Measurements from ENCODE around the gene GNAO1. TPM values are rescaled to one million over a fixed set of nuclear protein-coding genes. Genes with fewer than 3 reads are reported as not detected.

The GNAO1 gene
- total RNA-seq, 4 donors from 2014 or later, result 2.7 to 12.9 (median 6.1) TPM

DNA sequence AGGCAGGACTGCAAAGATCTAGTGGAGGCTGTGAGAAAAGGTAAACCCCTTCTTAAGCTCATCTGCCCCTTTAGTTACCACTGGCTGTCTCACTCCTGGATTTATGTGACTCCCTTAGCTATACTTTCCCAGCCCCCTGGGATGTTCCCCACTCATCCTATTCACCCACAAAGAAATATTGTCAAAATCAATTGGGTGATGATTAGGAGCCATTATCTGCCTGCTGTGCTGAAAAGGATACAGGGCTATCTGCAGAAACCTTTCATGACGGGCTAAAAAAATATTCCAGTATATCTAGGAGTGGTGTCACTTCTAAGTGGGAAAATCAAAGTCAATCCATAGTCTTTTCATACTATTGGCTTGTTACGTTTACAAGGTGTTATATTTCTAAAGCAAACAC lies 8.0 kb upstream of the GNAO1 start:
- H3K27me3 ChIP-seq, result no peaks in the 10 kb centered on the region
- 86 to 88% methylated on average over 2 of the region's 2 CpGs for WGBS, 2 donors

DNA sequence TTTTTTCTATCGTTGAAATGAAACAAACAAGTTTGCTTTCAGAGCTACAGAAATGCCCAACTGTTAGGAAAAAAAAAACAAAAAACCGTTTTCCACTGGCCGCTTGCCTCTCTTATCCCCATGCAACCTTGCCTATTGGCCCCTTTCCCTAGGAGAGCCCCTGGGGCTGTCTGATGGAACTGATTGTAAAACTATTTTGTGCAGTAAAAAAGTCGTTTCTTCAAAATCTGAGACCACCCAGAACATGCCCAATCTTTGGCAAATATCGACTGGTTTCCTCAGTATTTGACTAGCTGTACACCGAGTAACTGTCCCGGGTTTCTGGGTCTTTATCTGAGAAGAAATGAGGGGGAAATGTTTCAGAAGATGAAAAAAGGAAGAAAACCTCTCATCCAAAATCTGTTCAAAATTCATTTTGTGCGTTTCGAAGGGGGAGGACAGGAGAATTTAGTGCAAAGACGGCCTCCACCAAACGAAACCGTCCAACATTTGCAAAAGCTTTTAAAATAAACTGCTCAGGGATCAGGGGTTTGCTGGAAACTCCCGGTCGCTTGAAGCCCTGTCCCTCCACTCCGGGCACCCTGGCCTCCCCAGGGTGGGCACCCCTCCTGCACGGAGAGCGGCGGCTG lies 1.1 kb upstream of the GNAO1 start:
- H3K4me3 ChIP-seq, result peak overlapping the region; percentile 60 to 78 (median 73)
- H3K36me3 ChIP-seq, result no peaks in the 10 kb centered on the region
- DNase-seq (ENCODE audit: low spot score in 2 of 2), result no peak
- H3K9me3 ChIP-seq, result no peaks in the 10 kb centered on the region
- H3K4me1 ChIP-seq, result peaks cover 0 to 54% (median 25%) of the 10 kb centered on the region in 4 donors
- 4 to 7% methylated on average over 18 of the region's 18 CpGs for WGBS, 2 donors
- TF ChIP-seq CTCF (IDR thresholded peaks at IDR 0.05) (no peak), EP300 (IDR thresholded peaks at IDR 0.05) (no peak), POLR2A (IDR thresholded peaks at IDR 0.05) (no peak)
- peaks cover 0 to 17% of the 10 kb centered on the region in 2 donors for H3K27me3 ChIP-seq
- H3K27ac ChIP-seq, result peak overlapping the region; percentile 81 to 96 (median 90)

More for the DNA sequence above, 8.0 kb upstream of the GNAO1 start:
- no peak overlapping the region for H3K27ac ChIP-seq
- H3K9me3 ChIP-seq, result peaks cover 0 to 23% (median 0%) of the 10 kb centered on the region in 4 donors
- no peak for TF ChIP-seq EP300 (IDR thresholded peaks at IDR 0.05)
- TF ChIP-seq POLR2A (IDR thresholded peaks at IDR 0.05), result no peak
- TF ChIP-seq CTCF (IDR thresholded peaks at IDR 0.05), result no peak
- DNase-seq (ENCODE audit: low spot score in 2 of 2), result no peak
- no peaks in the 10 kb centered on the region for H3K36me3 ChIP-seq
- no peaks in the 10 kb centered on the region for H3K4me1 ChIP-seq
- H3K4me3 ChIP-seq, result no peak overlapping the region

DNA sequence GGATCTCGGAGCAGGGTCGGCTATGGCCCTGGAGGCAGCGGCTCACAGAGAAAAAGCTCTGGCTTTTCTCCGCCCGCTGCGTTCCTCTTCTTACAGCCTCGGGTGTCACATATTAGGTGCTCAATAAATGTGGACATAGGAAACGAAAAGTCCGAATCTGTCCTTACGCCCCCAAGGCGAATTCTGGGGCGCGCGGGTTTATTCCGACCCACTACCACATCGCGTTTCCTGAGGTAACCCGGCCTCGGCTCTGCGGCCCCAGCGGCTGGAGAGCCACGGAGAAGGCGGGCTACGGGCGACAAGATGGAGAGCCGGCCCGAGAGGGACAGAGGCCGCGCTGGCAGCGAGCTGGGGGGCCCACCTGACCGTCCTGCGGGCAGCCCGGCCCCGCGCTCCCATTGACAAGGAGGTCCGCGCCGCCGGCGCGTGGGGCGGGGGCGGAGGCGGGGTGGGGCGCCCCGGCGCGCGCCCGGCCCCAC lies 573 bp upstream of the GNAO1 start:
- peak in 1 of 2 donors; percentile 16 for TF ChIP-seq EP300 (IDR thresholded peaks at IDR 0.05)
- no peak for TF ChIP-seq POLR2A (IDR thresholded peaks at IDR 0.05)
- no peak for TF ChIP-seq CTCF (IDR thresholded peaks at IDR 0.05)
- WGBS, 2 donors, result 1 to 3% methylated on average over 10 to 36 of the region's 50 CpGs
- H3K36me3 ChIP-seq, result no peaks in the 10 kb centered on the region
- no peak for DNase-seq (ENCODE audit: low spot score in 2 of 2)
- peak overlapping the region; percentile 60 to 78 (median 73) for H3K4me3 ChIP-seq
- peaks cover 0 to 17% of the 10 kb centered on the region in 2 donors for H3K27me3 ChIP-seq
- H3K27ac ChIP-seq, result peak overlapping the region; percentile 81 to 96 (median 90)
- peaks cover 0 to 56% (median 25%) of the 10 kb centered on the region in 4 donors for H3K4me1 ChIP-seq
- H3K9me3 ChIP-seq, result no peaks in the 10 kb centered on the region

DNA sequence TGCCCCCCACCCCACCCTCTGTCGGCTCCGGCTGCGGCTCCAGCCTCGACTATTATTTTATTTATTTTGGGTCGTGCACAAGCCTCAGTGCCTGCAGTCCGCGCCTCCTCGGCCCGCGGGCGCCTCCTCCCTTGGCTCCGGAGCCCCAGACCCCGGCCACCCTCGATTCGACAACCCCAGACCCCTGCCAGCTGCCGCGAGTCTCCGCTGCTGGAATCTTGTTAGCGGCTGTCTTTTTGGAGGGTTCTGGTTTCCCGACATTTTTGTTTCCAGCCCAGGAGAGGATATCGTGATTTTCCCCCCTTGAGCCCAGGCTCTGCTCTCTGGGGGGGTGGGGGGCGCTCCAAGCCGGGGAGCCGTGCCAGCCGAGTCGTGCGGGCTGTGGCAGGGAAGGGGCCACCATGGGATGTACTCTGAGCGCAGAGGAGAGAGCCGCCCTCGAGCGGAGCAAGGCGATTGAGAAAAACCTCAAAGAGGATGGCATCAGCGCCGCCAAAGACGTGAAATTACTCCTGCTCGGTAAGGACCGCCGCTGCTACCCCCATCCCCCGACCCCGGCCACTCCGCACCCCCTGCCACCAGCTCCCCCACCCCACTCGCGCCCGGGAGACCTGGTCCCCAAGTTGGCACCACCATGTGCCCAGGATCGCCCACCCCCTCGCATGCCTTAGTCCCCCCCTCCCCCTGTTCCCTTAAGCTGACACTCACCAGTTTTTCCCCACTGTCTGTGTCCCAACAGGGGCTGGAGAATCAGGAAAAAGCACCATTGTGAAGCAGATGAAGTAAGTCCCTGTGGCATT lies 746 bp downstream of the GNAO1 start:
- H3K4me1 ChIP-seq, result peaks cover 0 to 56% (median 25%) of the 10 kb centered on the region in 4 donors
- H3K27me3 ChIP-seq, result peaks cover 0 to 17% of the 10 kb centered on the region in 2 donors
- no peak for TF ChIP-seq CTCF (IDR thresholded peaks at IDR 0.05)
- TF ChIP-seq EP300 (IDR thresholded peaks at IDR 0.05), result no peak
- no peak for TF ChIP-seq POLR2A (IDR thresholded peaks at IDR 0.05)
- WGBS, 2 donors, result 1% methylated on average over 17 to 41 of the region's 46 CpGs
- H3K27ac ChIP-seq, result peak overlapping the region in 3 of 4 donors; percentile 72 to 87 (median 84)
- DNase-seq (ENCODE audit: low spot score in 2 of 2), result no peak
- H3K9me3 ChIP-seq, result no peaks in the 10 kb centered on the region
- peak overlapping the region; percentile 51 to 84 (median 73) for H3K4me3 ChIP-seq
- H3K36me3 ChIP-seq, result no peaks in the 10 kb centered on the region

- DNase-seq (ENCODE audit: low spot score in 2 of 2), result no peak
- Histone ChIP-seq H3K4me1 (peaks cover 0 to 56% (median 25%) of the 10 kb centered on the region in 4 donors), H3K36me3 (no peaks in the 10 kb centered on the region), H3K9me3 (no peaks in the 10 kb centered on the region), H3K4me3 (no peak overlapping the region), H3K27me3 (peaks cover 0 to 17% of the 10 kb centered on the region in 2 donors), H3K27ac (no peak overlapping the region)
- TF ChIP-seq EP300 (IDR thresholded peaks at IDR 0.05), result no peak
- no peak for TF ChIP-seq POLR2A (IDR thresholded peaks at IDR 0.05)
- no peak for TF ChIP-seq CTCF (IDR thresholded peaks at IDR 0.05)
- 15 to 22% methylated on average over 6 of the region's 6 CpGs for WGBS, 2 donors
Measured at GRCh38 chr16:56192635-56192945, 1.3 kb downstream of the GNAO1 start.
